IMR-90 (cell line): ENCODE results near the gene CALN1.

Source experiments
- BHLHE40 ChIP-seq: fragments of 150-350 bp; IDR thresholded peaks from 2 replicates; pipeline ENCODE4 v1.6.1; 2016; ENCODE audit warnings: mild to moderate bottlenecking, low read depth, low read length
- MAZ ChIP-seq: IDR thresholded peaks from 2 replicates; pipeline ENCODE4 v1.6.1; 2012; ENCODE audit warnings: low read depth, mild to moderate bottlenecking, low read length, improper control_type of control experiment, moderate library complexity, borderline replicate concordance
- MXI1 ChIP-seq: IDR thresholded peaks from 2 replicates; pipeline ENCODE4 v1.6.1; 2012; ENCODE audit warnings: low read depth, mild to moderate bottlenecking, low read length, moderate library complexity, borderline replicate concordance
- POLR2A ChIP-seq: IDR thresholded peaks from 2 replicates; pipeline ENCODE4 v1.6.1; 2012; ENCODE audit warnings: mild to moderate bottlenecking, low read depth, low read length
- RAD21 ChIP-seq: IDR thresholded peaks from 2 replicates; pipeline ENCODE4 v1.6.1; 2012; ENCODE audit warnings: low read length, improper control_type of control experiment
- RFX5 ChIP-seq: IDR thresholded peaks from 2 replicates; pipeline ENCODE4 v1.8.0; 2012; ENCODE audit warnings: low read depth, mild to moderate bottlenecking, low read length, moderate library complexity
- SMC3 ChIP-seq: fragments of 150-350 bp; IDR thresholded peaks from 2 replicates; pipeline ENCODE4 v1.6.1; 2016; ENCODE audit warnings: low read depth, mild to moderate bottlenecking, antibody characterized with exemption, low read length, moderate library complexity
- TF ChIP-seq, protein P1 (sequence below): conservative IDR thresholded peaks from 2 replicates; pipeline ENCODE4 v1.5.1; 2012; ENCODE audit warnings: mild to moderate bottlenecking, low read depth, low read length, improper control_type of control experiment

DNA sequence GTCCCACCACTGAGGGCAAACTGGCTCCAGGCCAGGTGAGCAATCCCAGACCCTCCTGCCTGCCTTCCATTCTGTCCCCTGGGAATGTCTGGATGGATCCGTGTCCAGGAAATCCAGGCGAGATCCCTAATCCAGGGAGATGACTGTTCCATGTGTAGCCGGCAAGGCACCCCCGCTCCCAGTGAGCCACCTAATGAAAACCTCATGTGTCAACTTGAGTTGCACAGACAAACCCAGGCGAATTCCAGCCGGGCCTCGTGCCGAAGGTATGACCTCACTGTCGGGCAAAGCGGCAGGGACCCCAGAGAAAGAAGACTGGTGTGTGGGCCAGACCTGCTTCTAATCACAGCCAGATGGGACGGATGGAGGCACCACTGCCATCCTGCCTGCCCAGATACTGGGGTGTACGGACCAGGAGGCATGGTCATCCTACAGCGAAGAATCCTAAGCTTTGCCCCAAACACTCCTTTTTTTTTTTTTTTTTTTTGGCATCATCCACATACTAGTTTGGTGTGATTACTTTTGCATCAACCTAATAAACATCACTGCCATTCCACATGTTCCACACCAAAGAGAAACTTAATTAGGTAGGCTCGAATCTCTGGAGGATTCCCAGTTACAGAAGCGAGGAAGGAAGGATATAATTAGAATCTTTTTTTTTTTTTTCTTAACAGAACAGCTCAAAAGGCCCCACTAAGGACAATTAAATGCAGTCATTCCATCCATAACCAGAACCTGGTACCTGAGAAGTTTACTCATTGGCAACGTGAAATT, 313.1 kb downstream of the CALN1 start:
- TF ChIP-seq RAD21 (no peak), RFX5 (no peak), MAZ (no peak), POLR2A (no peak), SMC3 (no peak), BHLHE40 (no peak), MXI1 (no peak)
- TF ChIP-seq, protein P1, sequence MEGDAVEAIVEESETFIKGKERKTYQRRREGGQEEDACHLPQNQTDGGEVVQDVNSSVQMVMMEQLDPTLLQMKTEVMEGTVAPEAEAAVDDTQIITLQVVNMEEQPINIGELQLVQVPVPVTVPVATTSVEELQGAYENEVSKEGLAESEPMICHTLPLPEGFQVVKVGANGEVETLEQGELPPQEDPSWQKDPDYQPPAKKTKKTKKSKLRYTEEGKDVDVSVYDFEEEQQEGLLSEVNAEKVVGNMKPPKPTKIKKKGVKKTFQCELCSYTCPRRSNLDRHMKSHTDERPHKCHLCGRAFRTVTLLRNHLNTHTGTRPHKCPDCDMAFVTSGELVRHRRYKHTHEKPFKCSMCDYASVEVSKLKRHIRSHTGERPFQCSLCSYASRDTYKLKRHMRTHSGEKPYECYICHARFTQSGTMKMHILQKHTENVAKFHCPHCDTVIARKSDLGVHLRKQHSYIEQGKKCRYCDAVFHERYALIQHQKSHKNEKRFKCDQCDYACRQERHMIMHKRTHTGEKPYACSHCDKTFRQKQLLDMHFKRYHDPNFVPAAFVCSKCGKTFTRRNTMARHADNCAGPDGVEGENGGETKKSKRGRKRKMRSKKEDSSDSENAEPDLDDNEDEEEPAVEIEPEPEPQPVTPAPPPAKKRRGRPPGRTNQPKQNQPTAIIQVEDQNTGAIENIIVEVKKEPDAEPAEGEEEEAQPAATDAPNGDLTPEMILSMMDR: no peak
